Panc1 (cell line): Measurements from ENCODE around the gene TMEM151B.

Experiments
- CTCF ChIP-seq: fragments of 450-650 bp; IDR thresholded peaks from 2 replicates; pipeline ENCODE4 v1.5.1; 2017; ENCODE audit warnings: mild to moderate bottlenecking
- POLR2AphosphoS5 ChIP-seq: IDR thresholded peaks from 2 replicates; pipeline ENCODE4 v1.6.1; 2012; ENCODE audit warnings: mild to moderate bottlenecking, low read depth, low read length, moderate library complexity
- REST ChIP-seq, 2 experiments: IDR thresholded peaks; 2 replicates each; pipeline ENCODE4 v1.6.1; 2011 to 2012; ENCODE audit warnings: low read depth in 2 of 2, control low read depth in 1 of 2, low read length in 1 of 2, mild to moderate bottlenecking in 1 of 2, moderate library complexity in 1 of 2; ENCODE audit not compliant: insufficient read depth in 1 of 2
- SIN3A ChIP-seq: IDR thresholded peaks from 2 replicates; pipeline ENCODE4 v1.6.1; 2012; ENCODE audit warnings: low read depth, mild to moderate bottlenecking, low read length, moderate library complexity, borderline replicate concordance; ENCODE audit not compliant: insufficient read depth
- TCF7L2 ChIP-seq: IDR thresholded peaks from 2 replicates; pipeline ENCODE4 v1.6.1; 2011; ENCODE audit warnings: mild to moderate bottlenecking, low read depth, low read length, inconsistent platforms

GRCh38 chr6:44255871-44256774, 14.1 kb upstream of the TMEM151B start:
- TF ChIP-seq POLR2AphosphoS5 (no peak), CTCF (no peak), REST (IDR thresholded peaks at IDR 0.05; ENCODE audit: insufficient read depth in 1 of 2, low read depth in 2 of 2, low read length in 1 of 2) (no peak), SIN3A (no peak), TCF7L2 (no peak)
